IPS DF 6.9 (cell line): ENCODE data around the gene DERA.

Experiments
- DNase-seq: peaks from one replicate; pipeline ENCODE4 v3.0.0-alpha.2; 2013; ENCODE audit warnings: low read depth, low spot score
- H3K27ac ChIP-seq: one replicate; pipeline ENCODE4 v1.5.1; 2013; ENCODE audit warnings: low read length, control low read depth
- H3K27me3 ChIP-seq: 2 replicates; pipeline ENCODE4 v1.6.1; 2013; ENCODE audit warnings: mild to moderate bottlenecking, low read length; ENCODE audit not compliant: control insufficient read depth, insufficient read depth
- H3K36me3 ChIP-seq: 2 replicates; pipeline ENCODE4 v1.6.1; 2013; ENCODE audit warnings: low read length; ENCODE audit not compliant: control insufficient read depth, insufficient read depth
- H3K4me1 ChIP-seq: 2 replicates; pipeline ENCODE4 v1.6.1; 2013; ENCODE audit warnings: low read length; ENCODE audit not compliant: control insufficient read depth, insufficient read depth
- H3K4me3 ChIP-seq: 2 replicates; pipeline ENCODE4 v1.5.1; 2013; ENCODE audit warnings: mild to moderate bottlenecking, low read length
- H3K9me3 ChIP-seq: 2 replicates; pipeline ENCODE4 v1.6.1; 2013; ENCODE audit warnings: low read length, inconsistent platforms; ENCODE audit not compliant: control insufficient read depth, insufficient read depth
- WGBS: extraction: QIAGEN DNeasy Blood & Tissue Kit; methylation state at CpG from one replicate; pipeline ENCODE4 v1.1.7; 2013; ENCODE audit warnings: mixed read lengths, missing lambda C conversion rate; ENCODE audit not compliant: insufficient read length, insufficient coverage; 5-methylcytosine and 5-hydroxymethylcytosine counted together

Gene DERA

DNA sequence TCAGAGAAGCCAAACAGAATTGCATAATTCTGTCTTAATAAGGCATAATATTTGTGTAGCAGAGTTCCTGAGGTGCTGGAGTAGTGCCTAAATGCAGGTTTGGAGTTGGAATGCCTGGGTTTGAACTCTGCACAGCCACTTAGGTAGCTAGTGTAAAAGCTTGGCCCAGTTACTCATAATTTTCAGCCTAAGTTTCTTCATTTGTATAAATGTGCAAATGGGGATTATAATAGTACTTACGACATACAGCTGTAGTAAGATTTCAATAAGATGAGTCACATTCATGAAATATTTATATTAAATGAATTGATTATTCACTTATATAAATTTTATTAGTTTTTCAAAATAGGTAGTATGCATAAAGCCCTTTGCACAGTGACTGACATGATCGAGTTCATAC lies 175.8 kb downstream of the DERA start:
- no peaks in the 10 kb centered on the region for H3K36me3 ChIP-seq
- H3K27me3 ChIP-seq = no peaks in the 10 kb centered on the region
- no peak for DNase-seq
- no CpG with 5 or more reads among the region's 2 CpGs for WGBS
- H3K4me3 ChIP-seq = no peak overlapping the region
- H3K27ac ChIP-seq = no peak overlapping the region
- no peaks in the 10 kb centered on the region for H3K9me3 ChIP-seq
- no peaks in the 10 kb centered on the region for H3K4me1 ChIP-seq
